Cardiac muscle cell (in vitro differentiated cells and primary cell): ENCODE data around the gene RAB11FIP3. TPM values are rescaled to one million over a fixed set of nuclear protein-coding genes. Genes with fewer than 3 reads are reported as not detected.
"Not testable (repeated sequence)": the region's sequence is repeated elsewhere in the genome, so short reads cannot be mapped to it uniquely, and the experiment has no call there.

Source experiments
- DNase-seq, 2 donors: peaks; one replicate each; pipeline versions ENCODE4 v3.0.0 to v3.0.0-alpha.2; 2010 to 2017; ENCODE audit warnings: low read depth in 1 of 2, low spot score in 1 of 2
- H3K27ac ChIP-seq: fragments of 200-600 bp; sonication (generic); 2 replicates; pipeline ENCODE4 v1.5.1; 2016
- H3K27me3 ChIP-seq: fragments of 200-600 bp; sonication (generic); 2 replicates; pipeline ENCODE4 v1.6.0; 2016; ENCODE audit warnings: control low read depth
- H3K36me3 ChIP-seq: fragments of 200-600 bp; sonication (generic); 2 replicates; pipeline ENCODE4 v1.5.1; 2016; ENCODE audit warnings: control low read depth
- H3K4me1 ChIP-seq: fragments of 200-600 bp; sonication (generic); 2 replicates; pipeline ENCODE4 v1.8.1; 2017; ENCODE audit warnings: low read depth, mild to moderate bottlenecking, mixed run types
- H3K4me3 ChIP-seq: fragments of 200-600 bp; sonication (generic); 2 replicates; pipeline ENCODE4 v1.5.1; 2016; ENCODE audit warnings: mild to moderate bottlenecking
- H3K9me3 ChIP-seq: fragments of 200-600 bp; sonication (generic); 2 replicates; pipeline ENCODE4 v1.5.1; 2017; ENCODE audit warnings: low read depth, mild to moderate bottlenecking, control low read depth
- polyA plus RNA-seq: library from polyadenylated mRNA; unstranded; fragments of >200 nt; fragmentation: Nextera tagmentation; extraction: Ambion mirVana; gene quantifications from 2 replicates; pipeline ENCODE4 v1.2.1, GENCODE V29; 2016
- total RNA-seq: library from RNA; depleted of rRNA; stranded (reverse); fragments of >200 nt; gene quantifications from 2 replicates; pipeline ENCODE4 v1.2.3, GENCODE V29; 2016
- TF ChIP-seq, protein P1 (sequence below): IDR thresholded peaks from 2 replicates; pipeline ENCODE4 v1.5.1; 2012; ENCODE audit warnings: low read depth, mild to moderate bottlenecking, low read length

The RAB11FIP3 gene
- total and polyA plus RNA-seq, 2 experiments from 2014 or later = 55.3 to 77.1 TPM

- H3K27me3 ChIP-seq = no peaks in the 10 kb centered on the region
- H3K36me3 ChIP-seq = no peaks in the 10 kb centered on the region
- H3K4me3 ChIP-seq = no peak overlapping the region
- no peaks in the 10 kb centered on the region for H3K4me1 ChIP-seq
- TF ChIP-seq, protein P1, sequence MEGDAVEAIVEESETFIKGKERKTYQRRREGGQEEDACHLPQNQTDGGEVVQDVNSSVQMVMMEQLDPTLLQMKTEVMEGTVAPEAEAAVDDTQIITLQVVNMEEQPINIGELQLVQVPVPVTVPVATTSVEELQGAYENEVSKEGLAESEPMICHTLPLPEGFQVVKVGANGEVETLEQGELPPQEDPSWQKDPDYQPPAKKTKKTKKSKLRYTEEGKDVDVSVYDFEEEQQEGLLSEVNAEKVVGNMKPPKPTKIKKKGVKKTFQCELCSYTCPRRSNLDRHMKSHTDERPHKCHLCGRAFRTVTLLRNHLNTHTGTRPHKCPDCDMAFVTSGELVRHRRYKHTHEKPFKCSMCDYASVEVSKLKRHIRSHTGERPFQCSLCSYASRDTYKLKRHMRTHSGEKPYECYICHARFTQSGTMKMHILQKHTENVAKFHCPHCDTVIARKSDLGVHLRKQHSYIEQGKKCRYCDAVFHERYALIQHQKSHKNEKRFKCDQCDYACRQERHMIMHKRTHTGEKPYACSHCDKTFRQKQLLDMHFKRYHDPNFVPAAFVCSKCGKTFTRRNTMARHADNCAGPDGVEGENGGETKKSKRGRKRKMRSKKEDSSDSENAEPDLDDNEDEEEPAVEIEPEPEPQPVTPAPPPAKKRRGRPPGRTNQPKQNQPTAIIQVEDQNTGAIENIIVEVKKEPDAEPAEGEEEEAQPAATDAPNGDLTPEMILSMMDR = no peak
- H3K27ac ChIP-seq = no peak overlapping the region
- H3K9me3 ChIP-seq = no peaks in the 10 kb centered on the region
- DNase-seq = no peak
These were observed 10.9 kb upstream of the RAB11FIP3 start for GRCh38 chr16:414395-415169.

DNA sequence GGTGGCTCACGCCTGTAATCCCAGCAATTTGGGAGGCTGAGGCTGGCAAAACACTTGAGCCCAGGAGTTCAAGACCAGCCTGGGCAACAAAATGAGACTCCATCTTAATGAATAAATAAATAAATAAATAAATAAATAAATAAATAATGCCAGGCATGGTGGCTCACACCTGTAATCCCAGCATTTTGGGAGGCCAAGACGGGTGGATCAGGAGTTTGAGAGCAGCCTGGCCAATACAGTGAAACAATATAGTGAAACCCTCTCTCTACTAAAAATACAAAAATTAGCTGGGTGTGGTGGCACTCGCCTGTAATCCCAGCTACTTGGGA, 10.3 kb upstream of the RAB11FIP3 start:
- not testable (repeated sequence) for H3K36me3 ChIP-seq

DNA sequence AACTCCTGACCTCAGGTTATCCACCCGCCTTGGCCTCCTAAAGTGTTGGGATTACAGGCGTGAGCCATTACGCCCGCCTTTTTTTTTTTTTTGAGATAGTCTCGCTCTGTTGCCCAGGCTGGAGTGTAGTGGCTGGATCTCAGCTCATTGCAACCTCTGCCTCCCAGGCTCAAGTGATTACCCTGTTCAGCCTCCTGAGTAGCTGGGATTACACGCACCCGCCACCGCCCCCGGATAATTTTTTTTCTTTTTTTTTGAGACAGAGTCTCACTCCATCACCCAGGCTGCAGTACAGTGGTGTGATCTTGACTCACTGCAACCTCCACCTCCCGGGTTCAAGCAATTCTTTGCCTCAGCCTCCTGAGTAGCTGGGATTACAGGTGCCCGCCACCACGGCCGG, 3.3 kb upstream of the RAB11FIP3 start:
- not testable (repeated sequence) for H3K36me3 ChIP-seq, H3K9me3 ChIP-seq, H3K27ac ChIP-seq, H3K4me1 ChIP-seq, H3K4me3 ChIP-seq, DNase-seq
- peaks cover 22% of the 10 kb centered on the region for H3K27me3 ChIP-seq

More for the DNA sequence above, 10.3 kb upstream of the RAB11FIP3 start:
- H3K9me3 ChIP-seq, DNase-seq, H3K27me3 ChIP-seq, H3K4me3 ChIP-seq, H3K4me1 ChIP-seq, H3K27ac ChIP-seq: not testable (repeated sequence)

DNA sequence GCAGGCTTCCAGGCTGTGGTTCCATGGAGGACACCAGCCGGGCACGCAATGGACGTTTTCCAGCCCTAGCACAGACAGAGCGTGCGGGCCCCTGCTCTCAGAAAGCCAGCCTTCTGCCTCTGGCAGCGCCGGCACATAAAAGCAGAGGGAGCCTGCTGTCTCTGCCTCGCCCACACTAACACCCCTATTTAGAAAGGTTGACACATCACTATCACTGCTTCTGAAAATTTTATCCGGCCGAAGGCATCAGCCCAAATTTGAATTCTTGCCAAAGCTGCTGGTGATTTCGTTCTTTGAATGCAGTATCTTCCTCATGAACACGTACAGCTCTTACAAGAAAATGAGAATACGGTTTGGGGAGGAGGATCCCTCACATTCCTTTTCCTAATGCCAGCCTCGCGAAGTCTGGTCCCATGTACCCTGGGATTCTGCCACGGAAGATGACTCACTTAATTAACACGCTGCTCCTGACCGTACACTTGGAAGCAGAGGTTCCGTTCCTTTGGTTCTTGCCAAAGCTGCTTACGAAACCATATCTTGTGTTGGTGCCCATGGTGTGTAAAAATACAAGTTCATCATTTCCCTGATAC, 1.3 kb upstream of the RAB11FIP3 start:
- Histone ChIP-seq H3K4me1 (peaks cover 4% of the 10 kb centered on the region), H3K36me3 (no peaks in the 10 kb centered on the region), H3K27me3 (peaks cover 22% of the 10 kb centered on the region), H3K4me3 (no peak overlapping the region), H3K27ac (no peak overlapping the region), H3K9me3 (no peaks in the 10 kb centered on the region)
- DNase-seq = peak in 1 of 2 donors; percentile 99
- TF ChIP-seq, protein P1 = no peak

- DNase-seq = peak in 1 of 2 donors; percentile 39
- Histone ChIP-seq H3K4me3 (peak overlapping the region; percentile 65), H3K27me3 (peaks cover 22% of the 10 kb centered on the region), H3K36me3 (no peaks in the 10 kb centered on the region), H3K4me1 (peaks cover 4% of the 10 kb centered on the region), H3K27ac (peak overlapping the region; percentile 71), H3K9me3 (no peaks in the 10 kb centered on the region)
- TF ChIP-seq, protein P1 = no peak
These were observed 797 bp upstream of the RAB11FIP3 start for GRCh38 chr16:424623-425081.

DNA sequence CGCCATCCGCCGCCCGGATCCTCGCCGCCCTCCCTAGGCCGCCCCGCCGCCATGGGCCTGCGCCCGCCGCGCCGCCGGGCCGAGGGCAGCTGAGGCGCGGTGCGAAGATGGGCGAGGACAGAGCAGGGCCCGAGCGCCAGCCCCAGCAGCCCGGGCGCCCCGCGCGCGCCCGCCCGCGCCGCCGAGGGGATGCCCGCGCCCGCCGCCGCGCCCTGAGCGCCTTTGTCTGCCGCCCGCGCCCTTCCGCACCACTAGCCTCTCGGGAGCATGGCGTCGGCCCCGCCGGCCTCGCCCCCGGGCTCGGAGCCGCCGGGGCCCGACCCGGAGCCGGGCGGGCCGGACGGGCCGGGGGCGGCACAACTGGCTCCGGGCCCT, 278 bp downstream of the RAB11FIP3 start:
- Histone ChIP-seq H3K36me3 (no peaks in the 10 kb centered on the region), H3K27me3 (peaks cover 22% of the 10 kb centered on the region), H3K9me3 (no peaks in the 10 kb centered on the region), H3K4me3 (peak overlapping the region; percentile 85), H3K4me1 (peaks cover 4% of the 10 kb centered on the region), H3K27ac (peak overlapping the region; percentile 71)
- TF ChIP-seq, protein P1 = no peak
- peak in 1 of 2 donors; percentile 47 for DNase-seq
